H1 (cell line): ENCODE measurements around the gene IGLL5.

ENCODE experiments used
- BACH1 ChIP-seq: IDR thresholded peaks from 2 replicates; pipeline ENCODE4 v1.6.1; 2012; ENCODE audit warnings: low read length, improper control_type of control experiment
- CHD1 ChIP-seq: IDR thresholded peaks from 2 replicates; pipeline ENCODE4 v1.6.1; 2012; ENCODE audit warnings: low read depth, low read length, improper control_type of control experiment
- CTCF ChIP-seq, 3 experiments: IDR thresholded peaks; 1 replicate in 2 of 3; 2 replicates in 1 of 3; pipeline versions ENCODE4 v1.5.1 to v1.6.1; 2011; ENCODE audit warnings: low read length in 3 of 3, mild to moderate bottlenecking in 3 of 3, inconsistent platforms in 2 of 3, low read depth in 1 of 3, moderate library complexity in 1 of 3; ENCODE audit not compliant: insufficient read depth in 1 of 3; ENCODE audit errors: control extremely low read depth in 1 of 3
- EP300 ChIP-seq, 2 experiments: IDR thresholded peaks; 1 replicate in 1 of 2; 2 replicates in 1 of 2; pipeline ENCODE4 v1.6.1; 2011 to 2012; ENCODE audit warnings: low read depth in 2 of 2, low read length in 2 of 2, mild to moderate bottlenecking in 2 of 2, borderline replicate concordance in 1 of 2, inconsistent platforms in 1 of 2, moderate library complexity in 1 of 2
- EZH2 ChIP-seq: fragments of 200-600 bp; sonication (generic); IDR thresholded peaks from 2 replicates; pipeline ENCODE4 v1.7.1; 2012; ENCODE audit warnings: low read depth, mild to moderate bottlenecking, moderate library complexity, low read length, inconsistent platforms; ENCODE audit not compliant: severe bottlenecking
- GABPA ChIP-seq: IDR thresholded peaks from 2 replicates; pipeline ENCODE4 v1.6.1; 2011; ENCODE audit warnings: mild to moderate bottlenecking, low read length, moderate library complexity, borderline replicate concordance; ENCODE audit not compliant: insufficient read depth
- GTF2F1 ChIP-seq: IDR thresholded peaks from 2 replicates; pipeline ENCODE4 v1.6.1; 2012; ENCODE audit warnings: low read depth, low read length, improper control_type of control experiment, borderline replicate concordance
- NRF1 ChIP-seq: IDR thresholded peaks from 2 replicates; pipeline ENCODE4 v1.6.1; 2011; ENCODE audit warnings: mild to moderate bottlenecking, low read depth, low read length, improper control_type of control experiment
- POLR2A ChIP-seq, 2 experiments: IDR thresholded peaks; 1 replicate in 1 of 2; 2 replicates in 1 of 2; pipeline ENCODE4 v1.6.1; 2011; ENCODE audit warnings: low read depth in 2 of 2, low read length in 2 of 2, mild to moderate bottlenecking in 2 of 2; ENCODE audit errors: control extremely low read depth in 1 of 2
- POLR2AphosphoS5 ChIP-seq: IDR thresholded peaks from 2 replicates; pipeline ENCODE4 v1.6.1; 2011; ENCODE audit warnings: low read depth, low read length
- TAF1 ChIP-seq: IDR thresholded peaks from 2 replicates; pipeline ENCODE4 v1.6.1; 2011; ENCODE audit warnings: mild to moderate bottlenecking, low read depth, low read length
- TCF12 ChIP-seq: IDR thresholded peaks from 2 replicates; pipeline ENCODE4 v1.6.1; 2011; ENCODE audit warnings: low read depth, mild to moderate bottlenecking, low read length
- TEAD4 ChIP-seq: IDR thresholded peaks from 2 replicates; pipeline ENCODE4 v1.6.1; 2012; ENCODE audit warnings: low read depth, low read length, inconsistent platforms, mixed read lengths
- TF ChIP-seq, protein P1 (sequence below): IDR thresholded peaks from 2 replicates; pipeline ENCODE4 v1.6.1; 2011; ENCODE audit warnings: low read length, improper control_type of control experiment

GRCh38 chr22:22945195-22945594, 57.6 kb downstream of the IGLL5 start:
- no peak for TF ChIP-seq TEAD4
- no peak for TF ChIP-seq CTCF (IDR thresholded peaks at IDR 0.05; ENCODE audit: control extremely low read depth in 1 of 3, insufficient read depth in 1 of 3, low read depth in 1 of 3, low read length in 3 of 3)
- TF ChIP-seq CHD1 = no peak
- no peak for TF ChIP-seq POLR2A (IDR thresholded peaks at IDR 0.05; ENCODE audit: control extremely low read depth in 1 of 2, low read depth in 2 of 2, low read length in 2 of 2)
- TF ChIP-seq EZH2 = no peak
- TF ChIP-seq, protein P1, sequence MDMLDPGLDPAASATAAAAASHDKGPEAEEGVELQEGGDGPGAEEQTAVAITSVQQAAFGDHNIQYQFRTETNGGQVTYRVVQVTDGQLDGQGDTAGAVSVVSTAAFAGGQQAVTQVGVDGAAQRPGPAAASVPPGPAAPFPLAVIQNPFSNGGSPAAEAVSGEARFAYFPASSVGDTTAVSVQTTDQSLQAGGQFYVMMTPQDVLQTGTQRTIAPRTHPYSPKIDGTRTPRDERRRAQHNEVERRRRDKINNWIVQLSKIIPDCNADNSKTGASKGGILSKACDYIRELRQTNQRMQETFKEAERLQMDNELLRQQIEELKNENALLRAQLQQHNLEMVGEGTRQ = no peak
- TF ChIP-seq GTF2F1 = no peak
- TF ChIP-seq NRF1 = no peak
- TF ChIP-seq POLR2AphosphoS5 = no peak
- no peak for TF ChIP-seq TCF12
- no peak for TF ChIP-seq TAF1
- TF ChIP-seq EP300 (IDR thresholded peaks at IDR 0.05; ENCODE audit: borderline replicate concordance in 1 of 2, low read depth in 2 of 2, low read length in 2 of 2) = no peak
- TF ChIP-seq BACH1 = no peak
- TF ChIP-seq GABPA = no peak
